Fibroblast of mammary gland (primary cell): ENCODE data around the gene PTPRJ.

ENCODE experiments used
- DNase-seq: peaks from one replicate; pipeline ENCODE4 v3.0.0-alpha.2; 2010; ENCODE audit warnings: low read depth
- H3K4me3 ChIP-seq: 2 replicates; pipeline ENCODE4 v1.5.1; 2011; ENCODE audit warnings: low read depth, mild to moderate bottlenecking, low read length, moderate library complexity; ENCODE audit not compliant: control insufficient read depth
- CTCF ChIP-seq: conservative IDR thresholded peaks from 2 replicates; pipeline ENCODE4 v1.5.1; 2011; ENCODE audit warnings: low read depth, low read length, inconsistent platforms; ENCODE audit not compliant: control insufficient read depth, insufficient read depth

Gene PTPRJ

GRCh38 chr11:47955061-47955755 lies 25.2 kb upstream of the PTPRJ start:
- DNase-seq: no peak

GRCh38 chr11:47960015-47960414 lies 20.3 kb upstream of the PTPRJ start:
- H3K4me3 ChIP-seq: no peak overlapping the region
- DNase-seq: no peak
- TF ChIP-seq CTCF: no peak

More at GRCh38 chr11:47955061-47955755, 25.2 kb upstream of the PTPRJ start:
- H3K4me3 ChIP-seq: no peak overlapping the region
- TF ChIP-seq CTCF: no peak

GRCh38 chr11:47961383-47961782 lies 19.0 kb upstream of the PTPRJ start:
- DNase-seq: no peak
- no peak for TF ChIP-seq CTCF
- H3K4me3 ChIP-seq: no peak overlapping the region

GRCh38 chr11:47964546-47964945 lies 15.8 kb upstream of the PTPRJ start:
- no peak overlapping the region for H3K4me3 ChIP-seq
- no peak for TF ChIP-seq CTCF
- no peak for DNase-seq

GRCh38 chr11:47967577-47968525 lies 12.5 kb upstream of the PTPRJ start:
- no peak overlapping the region for H3K4me3 ChIP-seq
- no peak for TF ChIP-seq CTCF

GRCh38 chr11:47969401-47969800 lies 11.0 kb upstream of the PTPRJ start:
- no peak for TF ChIP-seq CTCF
- DNase-seq: no peak
- H3K4me3 ChIP-seq: no peak overlapping the region

More at GRCh38 chr11:47967577-47968525, 12.5 kb upstream of the PTPRJ start:
- DNase-seq: peak; percentile 49
